HepG2 (cell line): ENCODE measurements around the gene DHRS1. TPM values are rescaled to one million over a fixed set of nuclear protein-coding genes. Genes with fewer than 3 reads are reported as not detected.

Experiments used
- ATF1 ChIP-seq: IDR thresholded peaks from 2 replicates; pipeline ENCODE4 v1.6.1; 2016; ENCODE audit warnings: mild to moderate bottlenecking, control low read depth
- HDAC2 ChIP-seq: sonication (generic); formaldehyde crosslinking; IDR thresholded peaks from 2 replicates; pipeline ENCODE4 v1.4.0; 2020; ENCODE audit warnings: missing genetic modification reagents
- KMT2A ChIP-seq: sonication (generic); formaldehyde crosslinking; IDR thresholded peaks from 2 replicates; pipeline ENCODE4 v1.4.0; 2020; ENCODE audit warnings: missing genetic modification reagents
- MED1 ChIP-seq: sonication (generic); formaldehyde crosslinking; IDR thresholded peaks from 2 replicates; pipeline ENCODE4 v1.4.0; 2020; ENCODE audit warnings: missing genetic modification reagents
- MED13 ChIP-seq: sonication (generic); formaldehyde crosslinking; IDR thresholded peaks from 2 replicates; pipeline ENCODE4 v1.5.0; 2020; ENCODE audit warnings: missing genetic modification reagents
- PAF1 ChIP-seq: IDR thresholded peaks from 2 replicates; pipeline ENCODE4 v1.6.1; 2016; ENCODE audit warnings: missing genetic modification reagents, missing compliant biosample characterization
- PHF20 ChIP-seq: sonication (generic); formaldehyde crosslinking; IDR thresholded peaks from 2 replicates; pipeline ENCODE4 v1.5.0; 2020; ENCODE audit warnings: mild to moderate bottlenecking, missing genetic modification reagents
- TP53 ChIP-seq: sonication (generic); formaldehyde crosslinking; conservative IDR thresholded peaks from 2 replicates; pipeline ENCODE4 v1.4.0; 2020; ENCODE audit warnings: missing genetic modification reagents
- ZFP41 ChIP-seq: sonication (generic); formaldehyde crosslinking; IDR thresholded peaks from 2 replicates; pipeline ENCODE4 v1.4.0; 2020; ENCODE audit warnings: mild to moderate bottlenecking, missing genetic modification reagents, borderline replicate concordance
- ZFP62 ChIP-seq: sonication (generic); formaldehyde crosslinking; IDR thresholded peaks from 2 replicates; pipeline ENCODE4 v1.4.0; 2020; ENCODE audit warnings: missing genetic modification reagents
- ZNF124 ChIP-seq: sonication (generic); formaldehyde crosslinking; IDR thresholded peaks from 2 replicates; pipeline ENCODE4 v1.4.0; 2020; ENCODE audit warnings: missing genetic modification reagents
- ZNF3 ChIP-seq: IDR thresholded peaks from 2 replicates; pipeline ENCODE4 v1.7.0; 2017; ENCODE audit warnings: inconsistent platforms
- ZNF331 ChIP-seq: sonication (generic); formaldehyde crosslinking; IDR thresholded peaks from 2 replicates; pipeline ENCODE4 v1.4.0; 2020; ENCODE audit warnings: missing genetic modification reagents
- ZNF614 ChIP-seq: IDR thresholded peaks from 2 replicates; pipeline ENCODE4 v1.6.1; 2018; ENCODE audit warnings: missing biosample characterization, missing genetic modification reagents, inconsistent platforms, borderline replicate concordance
- ZNF616 ChIP-seq: sonication (generic); formaldehyde crosslinking; IDR thresholded peaks from 2 replicates; pipeline ENCODE4 v1.5.0; 2020; ENCODE audit warnings: low read depth, mild to moderate bottlenecking, missing genetic modification reagents
- ZNF629 ChIP-seq: sonication (generic); formaldehyde crosslinking; conservative IDR thresholded peaks from 2 replicates; pipeline ENCODE4 v1.5.0; 2020; ENCODE audit warnings: missing genetic modification reagents
- ZNF660 ChIP-seq: sonication (generic); formaldehyde crosslinking; IDR thresholded peaks from 2 replicates; pipeline ENCODE4 v1.5.1; 2020; ENCODE audit warnings: mild to moderate bottlenecking, low read depth, missing genetic modification reagents, borderline replicate concordance
- ZNF777 ChIP-seq: sonication (generic); formaldehyde crosslinking; IDR thresholded peaks from 2 replicates; pipeline ENCODE4 v1.4.0; 2020; ENCODE audit warnings: missing genetic modification reagents
- ZSCAN31 ChIP-seq: sonication (generic); formaldehyde crosslinking; IDR thresholded peaks from 2 replicates; pipeline ENCODE4 v1.5.0; 2020; ENCODE audit warnings: low read depth, mild to moderate bottlenecking, missing genetic modification reagents
- polyA plus RNA-seq, 8 experiments: library from polyadenylated mRNA; depleted of rRNA in 3 of 8; stranded (reverse) in 7 of 8; unstranded in 1 of 8; fragments of >200 nt; fragmentation: Illumina TruSeq in 4 of 8; extraction: Trizol in 4 of 8; gene quantifications; 2 replicates each; pipeline versions ENCODE4 v1.2.1 to v1.2.3, GENCODE V29; 2011 to 2016; ENCODE audit warnings: low read depth in 4 of 8, missing spikeins in 1 of 8, mixed read lengths in 1 of 8; ENCODE audit not compliant: insufficient read depth in 1 of 8
- total RNA-seq, 5 experiments: library from RNA; depleted of rRNA; stranded (reverse); fragments of >200 nt; fragmentation: Illumina TruSeq; extraction: Trizol; gene quantifications; 2 replicates each; pipeline ENCODE4 v1.2.3, GENCODE V29; 2016; ENCODE audit warnings: low read depth in 1 of 5
- TF ChIP-seq, protein P1 (sequence below): sonication (generic); formaldehyde crosslinking; IDR thresholded peaks from 2 replicates; pipeline ENCODE4 v1.4.0; 2020; ENCODE audit warnings: missing genetic modification reagents
- TF ChIP-seq, protein P2 (sequence below): sonication (generic); formaldehyde crosslinking; IDR thresholded peaks from 2 replicates; pipeline ENCODE4 v1.4.0; 2020; ENCODE audit warnings: missing genetic modification reagents
- TF ChIP-seq, protein P3 (sequence below): sonication (generic); formaldehyde crosslinking; IDR thresholded peaks from 2 replicates; pipeline ENCODE4 v1.5.0; 2020; ENCODE audit warnings: mild to moderate bottlenecking, low read depth, missing genetic modification reagents, borderline replicate concordance
- TF ChIP-seq, protein P4 (sequence below), 2 experiments: fragments of 450-650 bp in 1 of 2; sonication (generic) in 1 of 2; formaldehyde crosslinking; IDR thresholded peaks; 2 replicates each; pipeline versions ENCODE4 v1.5.0 to v1.8.0; 2020 to 2022; ENCODE audit warnings: mild to moderate bottlenecking in 1 of 2, missing genetic modification reagents in 1 of 2

The DHRS1 gene
- total and polyA plus RNA-seq, 2 of the 13 experiments (the other 11 are each of a cell fraction or from before 2014, with no cell fraction given): 49.8 to 60.8 TPM

DNA sequence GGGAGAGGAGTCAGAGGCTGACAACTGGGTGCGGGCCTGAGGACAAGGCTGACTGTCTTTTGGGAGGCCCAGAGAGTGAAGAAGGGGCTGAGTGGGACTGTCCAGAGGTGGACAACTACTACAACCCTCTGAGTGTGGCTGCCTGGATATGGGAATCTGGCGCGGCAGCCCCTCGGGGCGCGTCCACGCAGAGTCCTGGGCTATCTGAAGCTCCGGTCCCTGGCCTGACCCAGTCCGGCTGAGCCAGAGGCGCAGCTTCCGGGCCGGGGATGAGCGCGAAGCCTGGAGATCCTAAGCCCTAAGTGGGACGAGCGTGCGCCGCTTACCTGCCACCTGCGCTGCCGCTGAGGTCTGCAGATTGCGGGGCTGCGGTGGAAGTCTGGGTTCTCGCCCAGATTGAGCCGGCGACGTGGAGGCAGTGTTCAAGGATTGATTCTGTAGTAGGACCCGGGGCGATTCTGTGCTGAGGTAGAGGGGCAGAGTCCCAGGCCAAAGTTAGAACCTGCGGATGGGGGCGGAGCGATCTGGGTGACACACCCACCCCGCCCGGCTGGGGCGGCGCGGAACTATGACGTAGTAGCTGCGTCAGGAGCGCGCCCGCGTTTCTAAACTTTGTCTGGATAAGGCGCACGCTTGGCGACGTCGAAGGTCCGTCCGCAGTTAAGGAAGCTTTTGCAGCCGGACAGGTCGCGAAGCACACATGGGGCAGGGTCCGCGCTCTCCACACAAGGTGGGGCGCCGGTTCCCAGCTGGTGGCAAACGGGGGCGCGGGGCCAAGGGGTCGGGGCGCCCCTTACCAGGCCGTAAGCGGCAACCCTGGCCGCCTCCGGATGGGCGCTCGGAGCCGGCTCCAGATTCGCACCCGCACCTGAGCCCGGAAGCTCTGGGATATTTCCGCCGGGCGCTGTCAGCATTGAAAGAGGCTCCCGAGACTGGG is at the start of gene DHRS1, which contains the start of gene NOP9 (continued):
- TF ChIP-seq, protein P1, sequence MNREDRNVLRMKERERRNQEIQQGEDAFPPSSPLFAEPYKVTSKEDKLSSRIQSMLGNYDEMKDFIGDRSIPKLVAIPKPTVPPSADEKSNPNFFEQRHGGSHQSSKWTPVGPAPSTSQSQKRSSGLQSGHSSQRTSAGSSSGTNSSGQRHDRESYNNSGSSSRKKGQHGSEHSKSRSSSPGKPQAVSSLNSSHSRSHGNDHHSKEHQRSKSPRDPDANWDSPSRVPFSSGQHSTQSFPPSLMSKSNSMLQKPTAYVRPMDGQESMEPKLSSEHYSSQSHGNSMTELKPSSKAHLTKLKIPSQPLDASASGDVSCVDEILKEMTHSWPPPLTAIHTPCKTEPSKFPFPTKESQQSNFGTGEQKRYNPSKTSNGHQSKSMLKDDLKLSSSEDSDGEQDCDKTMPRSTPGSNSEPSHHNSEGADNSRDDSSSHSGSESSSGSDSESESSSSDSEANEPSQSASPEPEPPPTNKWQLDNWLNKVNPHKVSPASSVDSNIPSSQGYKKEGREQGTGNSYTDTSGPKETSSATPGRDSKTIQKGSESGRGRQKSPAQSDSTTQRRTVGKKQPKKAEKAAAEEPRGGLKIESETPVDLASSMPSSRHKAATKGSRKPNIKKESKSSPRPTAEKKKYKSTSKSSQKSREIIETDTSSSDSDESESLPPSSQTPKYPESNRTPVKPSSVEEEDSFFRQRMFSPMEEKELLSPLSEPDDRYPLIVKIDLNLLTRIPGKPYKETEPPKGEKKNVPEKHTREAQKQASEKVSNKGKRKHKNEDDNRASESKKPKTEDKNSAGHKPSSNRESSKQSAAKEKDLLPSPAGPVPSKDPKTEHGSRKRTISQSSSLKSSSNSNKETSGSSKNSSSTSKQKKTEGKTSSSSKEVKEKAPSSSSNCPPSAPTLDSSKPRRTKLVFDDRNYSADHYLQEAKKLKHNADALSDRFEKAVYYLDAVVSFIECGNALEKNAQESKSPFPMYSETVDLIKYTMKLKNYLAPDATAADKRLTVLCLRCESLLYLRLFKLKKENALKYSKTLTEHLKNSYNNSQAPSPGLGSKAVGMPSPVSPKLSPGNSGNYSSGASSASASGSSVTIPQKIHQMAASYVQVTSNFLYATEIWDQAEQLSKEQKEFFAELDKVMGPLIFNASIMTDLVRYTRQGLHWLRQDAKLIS (CRISPR knock-in tag): no peak; the same call in 1 of the 2 replicates
- peak; percentile 60; the same call in 1 of the 2 replicates for TF ChIP-seq MED13
- TF ChIP-seq ZNF614: peak; percentile 95; the same call in 1 of the 2 replicates
- TF ChIP-seq ZNF777: peak; percentile 93
- peak; percentile 99 for TF ChIP-seq KMT2A (CRISPR knock-in tag)
- TF ChIP-seq ZSCAN31: peak; percentile 98; the same call in 1 of the 2 replicates
- TF ChIP-seq HDAC2: peak; percentile 92
- TF ChIP-seq, protein P2, sequence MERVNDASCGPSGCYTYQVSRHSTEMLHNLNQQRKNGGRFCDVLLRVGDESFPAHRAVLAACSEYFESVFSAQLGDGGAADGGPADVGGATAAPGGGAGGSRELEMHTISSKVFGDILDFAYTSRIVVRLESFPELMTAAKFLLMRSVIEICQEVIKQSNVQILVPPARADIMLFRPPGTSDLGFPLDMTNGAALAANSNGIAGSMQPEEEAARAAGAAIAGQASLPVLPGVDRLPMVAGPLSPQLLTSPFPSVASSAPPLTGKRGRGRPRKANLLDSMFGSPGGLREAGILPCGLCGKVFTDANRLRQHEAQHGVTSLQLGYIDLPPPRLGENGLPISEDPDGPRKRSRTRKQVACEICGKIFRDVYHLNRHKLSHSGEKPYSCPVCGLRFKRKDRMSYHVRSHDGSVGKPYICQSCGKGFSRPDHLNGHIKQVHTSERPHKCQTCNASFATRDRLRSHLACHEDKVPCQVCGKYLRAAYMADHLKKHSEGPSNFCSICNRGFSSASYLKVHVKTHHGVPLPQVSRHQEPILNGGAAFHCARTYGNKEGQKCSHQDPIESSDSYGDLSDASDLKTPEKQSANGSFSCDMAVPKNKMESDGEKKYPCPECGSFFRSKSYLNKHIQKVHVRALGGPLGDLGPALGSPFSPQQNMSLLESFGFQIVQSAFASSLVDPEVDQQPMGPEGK (CRISPR knock-in tag): peak; percentile 86
- TF ChIP-seq ATF1: no peak
- TF ChIP-seq TP53 (CRISPR knock-in tag): no peak; the same call in none of the 2 replicates
- no peak for TF ChIP-seq PHF20 (CRISPR knock-in tag)
- peak; percentile 94 for TF ChIP-seq ZNF331 (CRISPR knock-in tag)
- TF ChIP-seq ZNF616 (CRISPR knock-in tag): peak; percentile 89
- TF ChIP-seq ZFP41 (CRISPR knock-in tag): peak; percentile 76; the same call in 1 of the 2 replicates
- TF ChIP-seq PAF1 (CRISPR knock-in tag): peak; percentile 93
- TF ChIP-seq ZNF124 (CRISPR knock-in tag): peak; percentile 90
- TF ChIP-seq, protein P3, sequence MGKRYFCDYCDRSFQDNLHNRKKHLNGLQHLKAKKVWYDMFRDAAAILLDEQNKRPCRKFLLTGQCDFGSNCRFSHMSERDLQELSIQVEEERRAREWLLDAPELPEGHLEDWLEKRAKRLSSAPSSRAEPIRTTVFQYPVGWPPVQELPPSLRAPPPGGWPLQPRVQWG (CRISPR knock-in tag): no peak
- TF ChIP-seq ZFP62: peak; percentile 92; the same call in 1 of the 2 replicates
- peak; percentile 27 for TF ChIP-seq ZNF629 (CRISPR knock-in tag)
- TF ChIP-seq MED1: peak; percentile 92
- TF ChIP-seq, protein P4, sequence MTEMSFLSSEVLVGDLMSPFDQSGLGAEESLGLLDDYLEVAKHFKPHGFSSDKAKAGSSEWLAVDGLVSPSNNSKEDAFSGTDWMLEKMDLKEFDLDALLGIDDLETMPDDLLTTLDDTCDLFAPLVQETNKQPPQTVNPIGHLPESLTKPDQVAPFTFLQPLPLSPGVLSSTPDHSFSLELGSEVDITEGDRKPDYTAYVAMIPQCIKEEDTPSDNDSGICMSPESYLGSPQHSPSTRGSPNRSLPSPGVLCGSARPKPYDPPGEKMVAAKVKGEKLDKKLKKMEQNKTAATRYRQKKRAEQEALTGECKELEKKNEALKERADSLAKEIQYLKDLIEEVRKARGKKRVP (CRISPR knock-in tag; IDR thresholded peaks at IDR 0.05): no peak
- no peak; the same call in 1 of the 2 replicates for TF ChIP-seq ZNF3 (CRISPR knock-in tag)
- no peak; the same call in 1 of the 2 replicates for TF ChIP-seq ZNF660 (CRISPR knock-in tag)
